Measurements from ENCODE around the gene FCRL3. TPM values are rescaled to one million over a fixed set of nuclear protein-coding genes. Genes with fewer than 3 reads are reported as not detected.

The FCRL3 gene
- total RNA-seq, 1 experiment from 2014 or later = not detected

DNA sequence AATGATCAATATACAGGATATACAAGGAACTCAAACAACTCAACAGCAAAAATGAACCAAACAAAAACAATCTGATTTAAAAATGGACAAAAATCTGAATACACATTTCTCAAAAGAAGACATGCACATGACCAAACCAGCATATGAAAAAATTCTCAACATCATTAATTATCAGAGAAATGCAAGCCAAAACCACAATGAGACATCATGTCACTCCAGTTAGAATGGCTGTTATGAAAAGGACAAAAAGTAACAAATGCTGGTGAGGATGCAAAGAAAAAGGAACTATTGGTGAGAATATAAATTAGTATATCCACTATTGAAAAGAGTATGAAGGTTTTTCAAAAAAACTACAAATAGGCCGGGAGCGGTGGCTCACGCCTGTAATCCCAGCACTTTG lies 42.0 kb downstream of the FCRL3 start:
- TF ChIP-seq EZH2 (IDR thresholded peaks at IDR 0.05; ENCODE audit: low read depth) (no peak), CTCF (conservative IDR thresholded peaks at IDR 0.05) (no peak)
- H3K4me3 ChIP-seq = no peak overlapping the region
- no peak overlapping the region for H2AFZ ChIP-seq
- ChIA-PET POLR2A (ENCODE audit: unreplicated experiment) (no interaction called here), CTCF (no interaction called here)
- no peak overlapping the region for H3K4me2 ChIP-seq
- no TSS peak for BruUV-seq (replicated peaks)
- no peaks in the 10 kb centered on the region for H3K36me3 ChIP-seq (ENCODE audit: low read depth)
- H3K9me3 ChIP-seq (ENCODE audit: insufficient read depth, low read depth) = no peaks in the 10 kb centered on the region
- intact Hi-C loops (cut with micrococcal nuclease; ENCODE audit: unreplicated experiment) = no loop called here
- no peaks in the 10 kb centered on the region for H4K20me1 ChIP-seq (ENCODE audit: insufficient read depth)
- H3K27ac ChIP-seq = no peak overlapping the region
- no peaks in the 10 kb centered on the region for H3K79me2 ChIP-seq (ENCODE audit: low read depth)
- DNase-seq = no peak
- no peaks in the 10 kb centered on the region for H3F3A ChIP-seq (ENCODE audit: insufficient read depth, low read depth)
- H3K9me2 ChIP-seq (ENCODE audit: insufficient read depth) = no peaks in the 10 kb centered on the region
- H3K27me3 ChIP-seq (ENCODE audit: insufficient read depth, low read depth) = no peaks in the 10 kb centered on the region; the same call in 1 of the 2 replicates
- no peaks in the 10 kb centered on the region for H3K4me1 ChIP-seq (replicated peaks; ENCODE audit: insufficient read depth)

DNA sequence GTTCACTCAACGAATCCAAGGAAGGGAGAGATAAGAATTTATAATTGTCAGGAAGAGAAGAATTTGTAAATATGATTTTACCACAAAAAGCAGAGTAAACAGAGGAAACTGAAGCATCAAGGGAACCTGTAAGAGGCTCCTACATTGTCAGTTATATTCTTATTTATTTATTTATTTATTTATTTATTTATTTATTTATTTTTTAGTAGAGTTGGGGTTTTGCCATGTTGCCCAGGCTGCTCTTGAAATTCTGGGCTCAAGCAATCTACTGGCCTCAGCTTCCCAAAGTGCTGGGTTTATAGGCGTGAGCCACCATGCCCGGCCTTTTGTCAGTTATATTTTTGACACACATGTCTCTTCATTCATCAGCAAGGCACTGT lies 47.1 kb downstream of the FCRL3 start:
- H3K4me1 ChIP-seq (replicated peaks; ENCODE audit: insufficient read depth) = no peaks in the 10 kb centered on the region
- H4K20me1 ChIP-seq (ENCODE audit: insufficient read depth) = no peaks in the 10 kb centered on the region; the same call in 1 of the 2 replicates
- intact Hi-C loops (cut with micrococcal nuclease; ENCODE audit: unreplicated experiment) = no loop called here
- no peaks in the 10 kb centered on the region for H3F3A ChIP-seq (ENCODE audit: insufficient read depth, low read depth)
- no peaks in the 10 kb centered on the region for H3K36me3 ChIP-seq (ENCODE audit: low read depth)
- DNase-seq = no peak
- H3K4me2 ChIP-seq = no peak overlapping the region
- H3K27ac ChIP-seq = no peak overlapping the region
- BruUV-seq (replicated peaks) = no TSS peak
- H3K79me2 ChIP-seq (ENCODE audit: low read depth) = no peaks in the 10 kb centered on the region
- no peak overlapping the region for H3K4me3 ChIP-seq
- no peaks in the 10 kb centered on the region for H3K9me2 ChIP-seq (ENCODE audit: insufficient read depth)
- H2AFZ ChIP-seq = no peak overlapping the region
- no peaks in the 10 kb centered on the region for H3K9me3 ChIP-seq (ENCODE audit: insufficient read depth, low read depth)
- 0 out of 2 replicates have a peak, but pooled peaks cover 11% of the 10 kb centered on the region for H3K27me3 ChIP-seq (ENCODE audit: insufficient read depth, low read depth)
- POLR2A ChIA-PET (ENCODE audit: unreplicated experiment) = no interaction called here
- TF ChIP-seq CTCF (conservative IDR thresholded peaks at IDR 0.05) (no peak), EZH2 (IDR thresholded peaks at IDR 0.05; ENCODE audit: low read depth) (no peak)
- CTCF ChIA-PET = no interaction called here

GRCh38 chr1:157652859-157653493 lies 47.6 kb downstream of the FCRL3 start:
- ChIA-PET POLR2A (ENCODE audit: unreplicated experiment) (no interaction called here), CTCF (no interaction called here)
- DNase-seq = no peak
- no peaks in the 10 kb centered on the region for H3K36me3 ChIP-seq (ENCODE audit: low read depth)
- no peaks in the 10 kb centered on the region for H3K79me2 ChIP-seq (ENCODE audit: low read depth)
- no peaks in the 10 kb centered on the region; the same call in 1 of the 2 replicates for H4K20me1 ChIP-seq (ENCODE audit: insufficient read depth)
- H3K4me1 ChIP-seq (replicated peaks; ENCODE audit: insufficient read depth) = no peaks in the 10 kb centered on the region
- no peaks in the 10 kb centered on the region for H3K9me2 ChIP-seq (ENCODE audit: insufficient read depth)
- no peaks in the 10 kb centered on the region for H3K9me3 ChIP-seq (ENCODE audit: insufficient read depth, low read depth)
- no peak overlapping the region for H3K27ac ChIP-seq
- no peak overlapping the region for H2AFZ ChIP-seq
- H3K4me2 ChIP-seq = no peak overlapping the region
- intact Hi-C loops (cut with micrococcal nuclease; ENCODE audit: unreplicated experiment) = no loop called here
- TF ChIP-seq EZH2 (IDR thresholded peaks at IDR 0.05; ENCODE audit: low read depth) (no peak), CTCF (conservative IDR thresholded peaks at IDR 0.05) (no peak)
- 0 out of 2 replicates have a peak, but pooled peaks cover 11% of the 10 kb centered on the region for H3K27me3 ChIP-seq (ENCODE audit: insufficient read depth, low read depth)
- no TSS peak for BruUV-seq (replicated peaks)
- no peaks in the 10 kb centered on the region for H3F3A ChIP-seq (ENCODE audit: insufficient read depth, low read depth)
- H3K4me3 ChIP-seq = no peak overlapping the region

Data from PC-9 (cell line).